ENCODE measurements around the gene EFR3B. TPM values are rescaled to one million over a fixed set of nuclear protein-coding genes. Genes with fewer than 3 reads are reported as not detected.

Gene EFR3B
- total and polyA plus RNA-seq, 2 of the 13 experiments (the other 11 are each of a cell fraction or from before 2014, with no cell fraction given) = 0.42 TPM

DNA sequence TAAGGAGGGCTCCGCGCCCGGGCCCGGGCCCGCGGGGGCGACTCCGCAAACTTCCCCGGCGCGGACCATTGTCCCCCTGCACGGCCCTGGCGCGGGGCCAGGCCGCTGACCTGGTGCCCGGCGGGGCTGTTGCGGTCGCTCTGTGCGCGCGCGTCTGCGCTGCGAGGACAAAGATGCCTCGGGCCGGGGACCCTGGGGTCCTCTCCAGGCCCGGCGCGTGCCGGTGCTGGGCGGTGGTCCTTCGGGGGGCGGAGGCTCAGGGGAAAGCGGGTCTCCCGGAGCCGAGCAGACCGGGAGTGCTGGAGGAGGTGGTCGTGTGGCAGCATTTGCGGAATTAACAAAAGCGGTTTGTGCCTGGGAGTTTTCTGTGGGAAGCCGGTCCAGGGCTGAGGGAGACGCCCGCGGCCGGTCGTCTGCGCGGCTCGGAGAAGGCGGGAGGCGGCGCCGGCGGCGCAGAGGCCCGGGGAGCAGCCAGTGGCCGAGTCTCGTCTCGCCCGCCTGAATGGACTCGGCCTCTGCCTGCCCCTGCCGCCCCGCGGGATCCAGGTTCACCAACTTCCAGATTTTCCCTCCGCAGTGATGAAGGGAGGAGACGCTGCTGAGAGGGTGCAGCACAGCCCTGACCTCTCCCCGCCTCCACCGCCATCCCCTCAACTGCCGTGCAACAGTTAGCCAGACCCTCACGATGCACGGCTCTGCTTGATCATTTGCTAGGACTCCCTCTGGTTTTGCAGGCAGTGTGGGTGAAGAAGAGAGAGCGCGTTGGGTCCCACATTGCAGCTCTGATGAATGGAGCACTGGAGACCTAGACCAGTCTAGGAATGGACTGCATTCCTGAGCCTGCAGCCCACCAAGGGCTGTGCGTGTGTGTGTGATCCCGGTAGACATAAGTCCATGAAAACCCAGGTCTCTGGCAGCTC is 705 bp downstream of the EFR3B start (continued):
- TF ChIP-seq ZNF407 (CRISPR knock-in tag; IDR thresholded peaks at IDR 0.05; ENCODE audit: not compliant biosample characterization) = no peak
- no peak for TF ChIP-seq HMG20B (CRISPR knock-in tag; conservative IDR thresholded peaks at IDR 0.05)
- TF ChIP-seq SOX5 (CRISPR knock-in tag; IDR thresholded peaks at IDR 0.05; ENCODE audit: borderline replicate concordance) = no peak
- no peak for TF ChIP-seq SSRP1 (CRISPR knock-in tag; IDR thresholded peaks at IDR 0.05)
- TF ChIP-seq ZNF280B (CRISPR knock-in tag; IDR thresholded peaks at IDR 0.05; ENCODE audit: borderline replicate concordance) = no peak
- no peak for TF ChIP-seq STAG1 (CRISPR knock-in tag; IDR thresholded peaks at IDR 0.05)
- TF ChIP-seq, protein P1, sequence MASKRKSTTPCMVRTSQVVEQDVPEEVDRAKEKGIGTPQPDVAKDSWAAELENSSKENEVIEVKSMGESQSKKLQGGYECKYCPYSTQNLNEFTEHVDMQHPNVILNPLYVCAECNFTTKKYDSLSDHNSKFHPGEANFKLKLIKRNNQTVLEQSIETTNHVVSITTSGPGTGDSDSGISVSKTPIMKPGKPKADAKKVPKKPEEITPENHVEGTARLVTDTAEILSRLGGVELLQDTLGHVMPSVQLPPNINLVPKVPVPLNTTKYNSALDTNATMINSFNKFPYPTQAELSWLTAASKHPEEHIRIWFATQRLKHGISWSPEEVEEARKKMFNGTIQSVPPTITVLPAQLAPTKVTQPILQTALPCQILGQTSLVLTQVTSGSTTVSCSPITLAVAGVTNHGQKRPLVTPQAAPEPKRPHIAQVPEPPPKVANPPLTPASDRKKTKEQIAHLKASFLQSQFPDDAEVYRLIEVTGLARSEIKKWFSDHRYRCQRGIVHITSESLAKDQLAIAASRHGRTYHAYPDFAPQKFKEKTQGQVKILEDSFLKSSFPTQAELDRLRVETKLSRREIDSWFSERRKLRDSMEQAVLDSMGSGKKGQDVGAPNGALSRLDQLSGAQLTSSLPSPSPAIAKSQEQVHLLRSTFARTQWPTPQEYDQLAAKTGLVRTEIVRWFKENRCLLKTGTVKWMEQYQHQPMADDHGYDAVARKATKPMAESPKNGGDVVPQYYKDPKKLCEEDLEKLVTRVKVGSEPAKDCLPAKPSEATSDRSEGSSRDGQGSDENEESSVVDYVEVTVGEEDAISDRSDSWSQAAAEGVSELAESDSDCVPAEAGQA (IDR thresholded peaks at IDR 0.05; ENCODE audit: low read depth) = no peak
- TF ChIP-seq, protein P1 (CRISPR knock-in tag; IDR thresholded peaks at IDR 0.05; ENCODE audit: borderline replicate concordance) = no peak
